OCI-LY1 (cell line): ENCODE data around the gene TICAM2.

ENCODE experiments used
- H2AFZ ChIP-seq: fragments of 200-600 bp; sonication (generic), shearing (Covaris generic); 2 replicates; pipeline ENCODE4 v1.6.0; 2014; ENCODE audit warnings: antibody characterized with exemption, mild to moderate bottlenecking, low read length
- H3F3A ChIP-seq: fragments of 200-600 bp; sonication (generic), shearing (Covaris generic); 2 replicates; pipeline ENCODE4 v1.6.0; 2014; ENCODE audit warnings: mild to moderate bottlenecking, antibody characterized with exemption, low read length, moderate library complexity; ENCODE audit not compliant: insufficient read depth
- H3K27ac ChIP-seq: fragments of 200-600 bp; sonication (generic); 2 replicates; pipeline ENCODE4 v1.5.1; 2014; ENCODE audit warnings: low read length, mixed run types, mild to moderate bottlenecking, low read depth; ENCODE audit not compliant: poor library complexity, severe bottlenecking
- H3K27me3 ChIP-seq: fragments of 200-600 bp; sonication (generic); 2 replicates; pipeline ENCODE4 v1.6.0; 2014; ENCODE audit warnings: antibody characterized with exemption, mild to moderate bottlenecking, low read length, moderate library complexity; ENCODE audit not compliant: insufficient read depth
- H3K36me3 ChIP-seq: fragments of 200-600 bp; sonication (generic); 2 replicates; pipeline ENCODE4 v1.6.1; 2014; ENCODE audit warnings: mild to moderate bottlenecking, antibody characterized with exemption, low read length, moderate library complexity, mixed read lengths; ENCODE audit not compliant: insufficient read depth
- H3K4me1 ChIP-seq: fragments of 200-600 bp; sonication (generic); 2 replicates; pipeline ENCODE4 v1.5.1; 2014; ENCODE audit warnings: mild to moderate bottlenecking, low read length, moderate library complexity; ENCODE audit not compliant: insufficient read depth, severe bottlenecking
- H3K4me2 ChIP-seq: fragments of 200-600 bp; sonication (generic), shearing (Covaris generic); 2 replicates; pipeline ENCODE4 v1.6.1; 2014; ENCODE audit warnings: low read length
- H3K4me3 ChIP-seq: fragments of 200-600 bp; sonication (generic); 2 replicates; pipeline ENCODE4 v1.5.1; 2014; ENCODE audit warnings: low read length, low read depth, mild to moderate bottlenecking, mixed read lengths; ENCODE audit not compliant: poor library complexity, severe bottlenecking
- H3K79me2 ChIP-seq: fragments of 200-600 bp; shearing (Covaris generic); 2 replicates; pipeline ENCODE4 v1.6.1; 2016; ENCODE audit warnings: mixed run types, low read length, mixed read lengths; ENCODE audit not compliant: insufficient read depth
- H3K9ac ChIP-seq: fragments of 200-600 bp; sonication (generic), shearing (Covaris generic); 2 replicates; pipeline ENCODE4 v1.6.1; 2014; ENCODE audit warnings: mild to moderate bottlenecking, low read length, mixed read lengths
- H3K9me2 ChIP-seq: fragments of 200-600 bp; sonication (generic), shearing (Covaris generic); 2 replicates; pipeline ENCODE4 v1.6.1; 2014; ENCODE audit warnings: low read depth, mild to moderate bottlenecking, low read length, mixed read lengths
- H3K9me3 ChIP-seq: fragments of 200-600 bp; shearing (Covaris generic); 2 replicates; pipeline ENCODE4 v1.6.1; 2014; ENCODE audit warnings: low read length, mixed read lengths
- H4K20me1 ChIP-seq: fragments of 200-600 bp; sonication (generic), shearing (Covaris generic); 2 replicates; pipeline ENCODE4 v1.6.0; 2016; ENCODE audit warnings: mild to moderate bottlenecking, low read length; ENCODE audit not compliant: insufficient read depth
- EZH2 ChIP-seq: fragments of 200-600 bp; sonication (generic), shearing (Covaris generic); IDR thresholded peaks from 2 replicates; pipeline ENCODE4 v1.8.0; 2017; ENCODE audit warnings: borderline replicate concordance, mixed run types, mild to moderate bottlenecking, antibody characterized with exemption, low read length, moderate library complexity, mixed read lengths
- TF ChIP-seq, protein P1 (sequence below): fragments of 200-600 bp; sonication (generic), shearing (Covaris generic); IDR thresholded peaks from 2 replicates; pipeline ENCODE4 v1.5.1; 2017; ENCODE audit warnings: mild to moderate bottlenecking, antibody characterized with exemption, low read length, moderate library complexity, mixed read lengths

TICAM2 gene

DNA sequence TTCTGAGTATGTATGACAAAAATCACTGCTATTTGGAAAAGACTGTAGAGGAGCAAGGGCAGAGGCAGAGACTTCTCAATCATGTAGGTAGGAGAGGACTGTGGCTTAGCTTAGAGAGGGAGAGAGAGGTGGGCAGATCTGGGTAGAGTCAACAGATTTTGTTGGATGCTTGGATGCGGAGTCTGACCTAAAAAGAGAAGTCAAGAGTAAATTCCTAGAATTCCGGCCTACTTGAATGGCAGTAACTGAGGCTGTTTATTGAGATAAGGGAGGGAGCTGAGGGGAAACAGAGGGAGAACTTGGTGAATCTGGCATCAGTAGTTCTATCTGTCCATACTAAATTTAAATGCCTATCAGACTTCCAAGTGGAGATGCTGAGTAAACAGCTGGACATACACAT lies 2.4 kb downstream of the TICAM2 start:
- Histone ChIP-seq H3K27ac (no peak overlapping the region), H3F3A (no peaks in the 10 kb centered on the region), H3K79me2 (no peaks in the 10 kb centered on the region), H3K9me2 (no peaks in the 10 kb centered on the region), H3K9me3 (no peaks in the 10 kb centered on the region), H2AFZ (no peak overlapping the region), H4K20me1 (no peaks in the 10 kb centered on the region), H3K4me3 (no peak overlapping the region), H3K27me3 (no peaks in the 10 kb centered on the region), H3K4me2 (no peak overlapping the region), H3K9ac (no peak overlapping the region), H3K4me1 (peaks cover 20% of the 10 kb centered on the region), H3K36me3 (no peaks in the 10 kb centered on the region)
- TF ChIP-seq, protein P1, sequence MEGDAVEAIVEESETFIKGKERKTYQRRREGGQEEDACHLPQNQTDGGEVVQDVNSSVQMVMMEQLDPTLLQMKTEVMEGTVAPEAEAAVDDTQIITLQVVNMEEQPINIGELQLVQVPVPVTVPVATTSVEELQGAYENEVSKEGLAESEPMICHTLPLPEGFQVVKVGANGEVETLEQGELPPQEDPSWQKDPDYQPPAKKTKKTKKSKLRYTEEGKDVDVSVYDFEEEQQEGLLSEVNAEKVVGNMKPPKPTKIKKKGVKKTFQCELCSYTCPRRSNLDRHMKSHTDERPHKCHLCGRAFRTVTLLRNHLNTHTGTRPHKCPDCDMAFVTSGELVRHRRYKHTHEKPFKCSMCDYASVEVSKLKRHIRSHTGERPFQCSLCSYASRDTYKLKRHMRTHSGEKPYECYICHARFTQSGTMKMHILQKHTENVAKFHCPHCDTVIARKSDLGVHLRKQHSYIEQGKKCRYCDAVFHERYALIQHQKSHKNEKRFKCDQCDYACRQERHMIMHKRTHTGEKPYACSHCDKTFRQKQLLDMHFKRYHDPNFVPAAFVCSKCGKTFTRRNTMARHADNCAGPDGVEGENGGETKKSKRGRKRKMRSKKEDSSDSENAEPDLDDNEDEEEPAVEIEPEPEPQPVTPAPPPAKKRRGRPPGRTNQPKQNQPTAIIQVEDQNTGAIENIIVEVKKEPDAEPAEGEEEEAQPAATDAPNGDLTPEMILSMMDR: no peak
- TF ChIP-seq EZH2: no peak

DNA sequence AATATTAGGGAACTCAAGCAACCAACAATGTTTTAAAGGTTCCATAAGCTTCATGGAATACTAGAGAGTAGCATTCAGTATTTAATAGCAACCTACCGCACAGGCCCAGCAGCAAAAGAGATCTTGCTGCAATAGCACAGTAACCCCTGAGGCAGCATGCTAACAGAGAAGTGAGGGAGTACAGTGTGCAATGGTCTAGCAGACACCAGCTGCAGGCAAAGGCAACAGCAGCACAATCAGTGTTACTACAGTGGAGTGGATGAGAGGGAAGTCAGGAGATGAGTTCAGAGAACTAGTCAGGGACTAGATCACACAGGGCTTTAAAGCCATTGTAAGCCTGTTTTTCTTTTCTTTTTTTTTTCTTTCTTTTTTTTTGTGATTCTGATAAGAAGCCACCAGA lies 2.8 kb downstream of the TICAM2 start:
- Histone ChIP-seq H3K9ac (no peak overlapping the region), H3K36me3 (no peaks in the 10 kb centered on the region), H3K4me3 (no peak overlapping the region), H3K79me2 (no peaks in the 10 kb centered on the region), H3K4me2 (no peak overlapping the region), H3K9me3 (no peaks in the 10 kb centered on the region), H4K20me1 (no peaks in the 10 kb centered on the region), H3K4me1 (peaks cover 20% of the 10 kb centered on the region), H3K9me2 (no peaks in the 10 kb centered on the region), H3K27me3 (no peaks in the 10 kb centered on the region), H2AFZ (no peak overlapping the region), H3K27ac (no peak overlapping the region), H3F3A (no peaks in the 10 kb centered on the region)
- TF ChIP-seq, protein P1: no peak
- no peak for TF ChIP-seq EZH2

DNA sequence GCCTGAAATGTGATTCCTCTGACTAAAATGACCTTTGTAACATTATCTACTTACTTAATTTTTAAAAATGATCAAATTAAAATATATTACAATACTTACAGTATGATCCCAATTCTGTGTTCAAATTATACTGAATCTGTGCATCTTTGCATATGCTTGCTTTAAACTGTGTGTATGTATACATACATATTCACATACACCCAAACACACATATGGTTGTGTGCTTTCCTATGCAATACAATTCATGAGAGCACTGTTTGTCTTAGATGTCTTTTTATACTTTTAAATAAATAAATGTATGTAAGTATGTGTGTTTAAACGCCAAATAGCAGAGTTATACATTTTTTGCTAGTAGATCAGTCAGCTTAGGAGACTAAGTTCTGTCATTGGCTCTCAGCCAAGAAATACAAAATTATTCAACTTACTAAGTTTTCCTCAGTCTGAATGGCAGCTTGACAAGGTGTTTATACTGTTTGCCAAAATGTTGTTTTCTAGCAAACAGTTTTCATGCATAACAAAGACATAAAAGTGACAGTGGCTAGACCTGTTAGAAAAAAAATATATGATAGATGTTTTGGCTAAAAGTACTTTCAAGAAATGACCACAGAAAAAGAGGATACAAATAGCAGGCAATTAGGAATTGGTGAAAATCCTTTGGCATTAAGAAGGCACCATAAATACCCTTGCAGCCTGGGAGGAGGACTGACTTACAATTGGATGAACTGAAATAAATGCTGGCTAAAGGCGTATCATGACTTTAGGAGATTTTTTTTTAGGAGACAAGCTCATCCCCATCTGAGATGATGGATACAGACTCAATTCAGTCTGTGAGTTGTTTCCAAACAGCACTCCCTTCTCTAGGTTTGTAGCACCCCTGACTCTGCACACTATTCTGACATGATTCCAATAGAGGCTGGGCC lies 7.9 kb downstream of the TICAM2 start:
- Histone ChIP-seq H3K27me3 (no peaks in the 10 kb centered on the region), H3K36me3 (no peaks in the 10 kb centered on the region), H3K79me2 (no peaks in the 10 kb centered on the region), H3K9ac (no peak overlapping the region), H2AFZ (no peak overlapping the region), H3K27ac (no peak overlapping the region), H3K4me3 (no peak overlapping the region), H3K4me1 (no peaks in the 10 kb centered on the region), H3K4me2 (no peak overlapping the region), H3K9me2 (no peaks in the 10 kb centered on the region), H3F3A (no peaks in the 10 kb centered on the region), H3K9me3 (no peaks in the 10 kb centered on the region), H4K20me1 (no peaks in the 10 kb centered on the region)
- TF ChIP-seq EZH2: no peak
